Endothelial cell (in vitro differentiated cells): ENCODE measurements around the gene HERC2. TPM values are rescaled to one million over a fixed set of nuclear protein-coding genes. Genes with fewer than 3 reads are reported as not detected.

ENCODE experiments used
- DNase-seq: peaks from one replicate; pipeline ENCODE4 v3.0.0; 2021; ENCODE audit warnings: low spot score
- H3K27ac Mint-ChIP-seq: one replicate; pipeline ENCODE4 v1.8.0; 2021; ENCODE audit warnings: mixed read lengths, inconsistent platforms; ENCODE audit not compliant: unreplicated experiment
- H3K27me3 Mint-ChIP-seq: one replicate; pipeline ENCODE4 v1.8.0; 2021; ENCODE audit warnings: mild to moderate bottlenecking, moderate library complexity, mixed read lengths, inconsistent platforms; ENCODE audit not compliant: unreplicated experiment
- H3K36me3 Mint-ChIP-seq: one replicate; pipeline ENCODE4 v1.8.0; 2021; ENCODE audit warnings: mild to moderate bottlenecking, low read depth, mixed read lengths, inconsistent platforms; ENCODE audit not compliant: unreplicated experiment
- H3K4me1 Mint-ChIP-seq: one replicate; pipeline ENCODE4 v1.8.0; 2021; ENCODE audit warnings: mild to moderate bottlenecking, mixed read lengths, inconsistent platforms; ENCODE audit not compliant: unreplicated experiment
- H3K4me3 Mint-ChIP-seq: one replicate; pipeline ENCODE4 v1.8.0; 2021; ENCODE audit warnings: mild to moderate bottlenecking, mixed read lengths, inconsistent platforms; ENCODE audit not compliant: unreplicated experiment
- H3K9me3 Mint-ChIP-seq: one replicate; pipeline ENCODE4 v1.8.0; 2021; ENCODE audit warnings: mixed read lengths, inconsistent platforms; ENCODE audit not compliant: unreplicated experiment
- total RNA-seq: library from RNA; stranded (reverse); fragmentation: NEBNext Ultra II Directional; extraction: Animal tissue kit (Norgen Biotek cat#: 25700); gene quantifications from one replicate; pipeline ENCODE4 v1.2.1, GENCODE V29; 2021; ENCODE audit not compliant: unreplicated experiment
- TF ChIP-seq, protein P1 (sequence below): fragments of 200-600 bp; sonication (generic); IDR thresholded peaks from one replicate; pipeline ENCODE4 v1.5.0; 2021; ENCODE audit warnings: antibody characterized with exemption; ENCODE audit not compliant: unreplicated experiment

HERC2 gene
- total RNA-seq, 1 donor from 2014 or later: 84.6 TPM

- Mint-ChIP-seq H3K4me3 (no peak overlapping the region), H3K4me1 (no peaks in the 10 kb centered on the region), H3K27me3 (no peaks in the 10 kb centered on the region), H3K9me3 (no peaks in the 10 kb centered on the region), H3K36me3 (peaks cover 19% of the 10 kb centered on the region), H3K27ac (no peak overlapping the region)
- TF ChIP-seq, protein P1, sequence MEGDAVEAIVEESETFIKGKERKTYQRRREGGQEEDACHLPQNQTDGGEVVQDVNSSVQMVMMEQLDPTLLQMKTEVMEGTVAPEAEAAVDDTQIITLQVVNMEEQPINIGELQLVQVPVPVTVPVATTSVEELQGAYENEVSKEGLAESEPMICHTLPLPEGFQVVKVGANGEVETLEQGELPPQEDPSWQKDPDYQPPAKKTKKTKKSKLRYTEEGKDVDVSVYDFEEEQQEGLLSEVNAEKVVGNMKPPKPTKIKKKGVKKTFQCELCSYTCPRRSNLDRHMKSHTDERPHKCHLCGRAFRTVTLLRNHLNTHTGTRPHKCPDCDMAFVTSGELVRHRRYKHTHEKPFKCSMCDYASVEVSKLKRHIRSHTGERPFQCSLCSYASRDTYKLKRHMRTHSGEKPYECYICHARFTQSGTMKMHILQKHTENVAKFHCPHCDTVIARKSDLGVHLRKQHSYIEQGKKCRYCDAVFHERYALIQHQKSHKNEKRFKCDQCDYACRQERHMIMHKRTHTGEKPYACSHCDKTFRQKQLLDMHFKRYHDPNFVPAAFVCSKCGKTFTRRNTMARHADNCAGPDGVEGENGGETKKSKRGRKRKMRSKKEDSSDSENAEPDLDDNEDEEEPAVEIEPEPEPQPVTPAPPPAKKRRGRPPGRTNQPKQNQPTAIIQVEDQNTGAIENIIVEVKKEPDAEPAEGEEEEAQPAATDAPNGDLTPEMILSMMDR: no peak
- no peak for DNase-seq
These were observed 139.8 kb downstream of the HERC2 start for GRCh38 chr15:28182216-28182615.

GRCh38 chr15:28181366-28181765 is 140.6 kb downstream of the HERC2 start:
- DNase-seq: no peak
- Mint-ChIP-seq H3K36me3 (peaks cover 16% of the 10 kb centered on the region), H3K4me1 (no peaks in the 10 kb centered on the region), H3K9me3 (no peaks in the 10 kb centered on the region), H3K27ac (no peak overlapping the region), H3K4me3 (no peak overlapping the region), H3K27me3 (no peaks in the 10 kb centered on the region)
- TF ChIP-seq, protein P1: no peak

- DNase-seq: no peak
- no peaks in the 10 kb centered on the region for H3K9me3 Mint-ChIP-seq
- H3K4me3 Mint-ChIP-seq: no peak overlapping the region
- H3K27ac Mint-ChIP-seq: no peak overlapping the region
- TF ChIP-seq, protein P1: no peak
- H3K27me3 Mint-ChIP-seq: peaks cover 1% of the 10 kb centered on the region
- no peaks in the 10 kb centered on the region for H3K4me1 Mint-ChIP-seq
- peaks cover 9% of the 10 kb centered on the region for H3K36me3 Mint-ChIP-seq
These were observed 142.7 kb downstream of the HERC2 start for GRCh38 chr15:28179270-28179669.

- Mint-ChIP-seq H3K4me3 (no peak overlapping the region), H3K9me3 (no peaks in the 10 kb centered on the region), H3K27me3 (peaks cover 1% of the 10 kb centered on the region), H3K27ac (no peak overlapping the region), H3K4me1 (no peaks in the 10 kb centered on the region), H3K36me3 (peaks cover 10% of the 10 kb centered on the region)
- no peak for DNase-seq
- TF ChIP-seq, protein P1: no peak
These were observed 143.3 kb downstream of the HERC2 start for GRCh38 chr15:28178727-28179126.

GRCh38 chr15:28178290-28178689 is 143.7 kb downstream of the HERC2 start:
- no peak for DNase-seq
- H3K9me3 Mint-ChIP-seq: no peaks in the 10 kb centered on the region
- no peak overlapping the region for H3K4me3 Mint-ChIP-seq
- peaks cover 1% of the 10 kb centered on the region for H3K27me3 Mint-ChIP-seq
- TF ChIP-seq, protein P1: no peak
- no peaks in the 10 kb centered on the region for H3K4me1 Mint-ChIP-seq
- no peak overlapping the region for H3K27ac Mint-ChIP-seq
- peaks cover 10% of the 10 kb centered on the region for H3K36me3 Mint-ChIP-seq
